NCI-H128 (cell line): ENCODE data around the gene TUBG1.
"Not testable (repeated sequence)": the region's sequence is repeated elsewhere in the genome, so short reads cannot be mapped to it uniquely, and the experiment has no call there.

ENCODE experiments used
- DNase-seq: peaks from one replicate; lab custom pipeline; 2025; ENCODE audit not compliant: unreplicated experiment; lab: John Stamatoyannopoulos, UW

Gene TUBG1

DNA sequence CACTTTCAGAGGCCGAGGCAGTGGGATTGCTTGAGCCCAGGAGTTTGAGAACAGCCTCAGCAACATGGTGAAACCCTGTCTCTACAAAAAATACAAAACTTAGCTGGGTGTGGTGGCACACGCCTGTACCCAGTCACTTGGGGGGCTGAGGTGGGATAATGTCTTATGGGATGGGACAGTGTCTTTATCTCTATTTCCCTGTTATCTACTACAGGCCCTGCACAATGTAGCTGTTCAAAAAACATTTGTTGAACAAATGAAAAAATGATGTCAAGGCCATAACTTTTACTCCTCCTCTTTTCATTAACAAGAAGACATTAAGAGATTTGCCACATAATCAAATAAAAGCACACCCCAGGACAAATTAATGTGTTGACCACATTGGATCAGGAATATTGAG is 13.8 kb downstream of the TUBG1 start:
- DNase-seq = no peak

DNA sequence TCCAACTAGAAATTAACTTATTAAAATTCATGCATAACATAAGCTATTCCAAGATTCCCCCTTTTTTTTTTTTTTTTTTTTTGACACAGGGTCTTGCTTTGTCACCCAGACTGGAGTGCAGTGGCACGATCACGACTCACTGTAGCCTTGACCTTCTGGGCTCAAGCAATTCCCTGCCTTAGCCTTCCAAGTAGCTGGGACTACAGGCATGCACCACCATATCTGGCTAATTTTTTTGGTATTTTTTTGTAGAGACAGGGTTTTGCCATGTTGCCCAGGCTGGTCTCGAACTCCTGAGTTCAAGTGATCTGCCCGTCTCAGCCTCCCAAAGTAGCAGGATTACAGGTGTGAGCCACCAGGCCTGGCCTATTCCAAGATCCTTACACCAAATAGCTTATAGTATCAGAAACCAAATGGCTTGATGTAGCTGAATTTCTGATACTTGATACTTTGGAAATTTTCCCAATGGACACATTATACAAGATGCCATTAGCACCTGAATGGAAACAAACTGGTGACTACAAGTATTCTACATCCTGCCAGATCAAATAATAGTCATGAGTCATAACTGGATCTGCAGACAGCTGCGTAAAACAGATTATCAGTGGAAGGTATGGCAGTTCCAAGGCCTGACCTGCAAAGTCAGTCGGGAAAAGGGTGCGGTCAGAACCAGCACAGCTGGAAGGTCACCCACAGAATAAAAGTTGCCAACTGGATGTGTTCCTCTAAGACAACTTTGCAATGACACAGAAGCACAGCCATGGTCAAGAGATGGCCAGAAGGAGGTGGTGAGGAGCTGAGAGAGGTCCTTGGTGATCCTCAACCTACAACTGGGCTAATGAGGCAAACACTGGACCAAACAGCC is 14.5 kb downstream of the TUBG1 start:
- DNase-seq = no peak

DNA sequence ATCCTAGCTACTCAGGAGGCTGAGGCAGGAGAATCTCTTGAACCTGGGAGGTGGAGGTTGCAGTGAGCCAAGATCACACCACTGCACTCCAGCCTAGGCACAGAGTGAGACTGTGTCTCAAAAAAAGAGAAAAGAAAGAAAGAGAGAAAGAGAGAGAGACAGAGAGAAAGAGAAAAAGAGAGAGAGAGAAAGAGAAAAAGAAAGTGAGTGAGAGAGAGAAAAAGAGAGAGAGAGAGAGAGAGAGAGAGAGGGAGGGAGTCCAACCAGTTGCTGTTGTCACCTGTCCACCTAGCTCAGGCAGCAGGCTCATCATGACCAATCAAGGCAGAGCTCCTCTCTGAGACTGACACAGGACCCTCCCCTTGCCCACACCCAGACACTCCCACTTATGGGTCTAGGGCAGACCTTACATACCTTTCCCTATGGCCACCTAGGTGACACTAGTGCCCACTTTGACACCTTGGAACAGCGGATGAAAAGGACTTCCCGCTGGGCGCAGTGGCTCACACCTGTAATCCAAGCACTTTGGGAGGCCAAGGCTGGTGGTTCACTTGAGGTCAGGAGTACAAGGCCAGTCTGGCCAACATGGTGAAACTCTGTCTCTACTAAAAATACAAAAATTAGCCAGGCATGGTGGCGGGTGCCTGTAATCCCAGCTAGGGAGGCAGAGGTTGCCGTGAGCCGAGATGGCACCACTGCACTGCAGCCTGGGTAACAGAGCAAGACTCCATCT is 17.7 kb downstream of the TUBG1 start:
- not testable (repeated sequence) for DNase-seq

DNA sequence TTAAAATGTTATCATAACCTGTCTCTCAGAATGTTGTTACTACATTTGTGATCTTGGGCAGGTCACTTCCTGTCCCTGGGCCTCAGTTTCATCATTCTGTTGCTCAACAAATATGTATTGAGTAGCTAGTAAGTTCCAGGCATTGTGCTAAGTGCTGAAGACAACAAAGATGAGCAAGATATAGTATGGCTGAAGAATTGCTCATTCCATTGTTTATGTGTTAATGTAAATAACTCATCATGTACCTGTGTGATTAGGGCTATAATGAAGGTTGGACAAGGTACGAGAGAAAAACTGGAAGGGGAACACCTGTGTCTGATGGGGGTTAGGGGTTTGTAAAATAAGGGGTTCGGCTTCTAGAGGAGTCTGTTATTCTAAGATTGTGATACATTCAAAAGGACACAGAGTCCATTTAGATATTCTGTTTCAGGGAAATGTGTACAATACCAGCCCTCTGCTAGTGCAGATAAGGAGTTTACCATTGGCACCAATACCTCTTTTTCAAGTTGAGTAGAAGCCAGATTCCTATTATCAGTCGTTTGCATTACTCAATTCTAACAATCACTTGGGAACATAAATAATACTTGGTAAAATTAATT is 20.0 kb downstream of the TUBG1 start:
- DNase-seq = no peak

DNA sequence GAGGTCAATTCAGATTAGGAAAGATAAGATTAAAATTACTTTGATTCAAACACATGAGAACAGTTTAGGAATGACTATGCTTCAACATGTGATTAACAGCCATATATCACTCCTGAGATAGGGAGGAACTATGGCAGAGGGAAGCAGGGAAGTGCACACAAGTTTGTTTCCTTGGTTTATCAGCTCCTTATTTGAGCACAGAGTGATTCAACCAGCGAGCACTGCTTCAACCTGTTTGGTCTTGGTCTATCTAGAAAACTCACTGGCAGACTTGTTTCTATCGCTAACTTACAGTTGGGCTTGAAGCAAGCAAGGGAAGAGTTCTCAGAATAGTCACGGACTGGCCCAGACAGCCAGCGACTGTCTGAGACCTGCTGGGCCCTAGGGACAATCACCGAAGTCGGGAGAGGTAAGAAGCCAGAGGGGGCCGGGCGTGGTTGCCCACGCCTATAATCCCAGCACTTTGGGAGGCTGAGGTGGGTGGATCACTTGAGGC is 23.5 kb downstream of the TUBG1 start:
- no peak for DNase-seq

DNA sequence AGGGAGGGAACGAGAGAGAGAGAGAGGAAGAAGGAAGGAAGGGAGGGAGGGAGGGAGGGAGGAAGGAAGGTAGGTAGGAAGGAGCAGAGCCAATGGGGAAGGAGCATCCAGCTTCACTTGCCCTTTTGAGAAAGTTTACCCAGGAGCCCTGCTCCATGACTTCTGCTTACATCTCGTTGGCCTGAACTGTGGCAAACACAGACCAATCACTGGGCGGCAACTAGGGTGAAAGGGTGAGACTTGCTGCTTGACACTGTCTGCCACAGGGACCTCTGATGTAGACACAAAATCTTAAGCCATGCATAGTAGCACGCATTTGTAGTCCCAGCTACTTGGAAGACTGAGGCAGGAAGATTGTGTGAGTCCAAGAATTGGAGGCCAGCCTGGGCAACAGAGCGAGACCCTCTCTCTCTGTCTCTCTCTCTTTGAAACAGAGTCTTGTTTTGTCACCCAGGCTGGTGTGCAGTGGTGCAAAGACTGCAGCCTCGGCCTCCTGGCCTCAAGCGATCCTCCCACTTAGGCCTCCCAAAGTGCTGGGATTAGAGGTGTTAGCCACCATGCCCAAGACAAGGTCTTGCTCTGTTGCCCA is 30.1 kb downstream of the TUBG1 start:
- DNase-seq = no peak

DNA sequence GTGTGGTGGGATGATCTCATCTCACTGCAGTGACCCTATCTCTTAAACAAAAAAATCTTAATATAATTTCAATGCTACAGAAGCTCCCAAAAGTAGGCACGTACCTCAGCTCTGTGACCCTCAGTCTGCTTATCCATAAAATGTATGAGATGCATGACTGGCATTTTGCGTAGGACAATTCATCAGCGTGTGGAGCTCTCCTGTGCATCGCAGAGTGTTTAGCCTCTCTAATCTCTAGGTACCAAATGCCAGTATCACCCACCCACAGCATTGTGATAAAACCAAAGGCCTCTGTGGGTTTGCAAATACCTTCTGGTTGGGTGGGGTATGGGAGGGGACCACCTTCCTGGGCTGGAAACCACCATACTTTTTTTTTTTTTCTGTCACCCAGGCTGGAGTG is 30.6 kb downstream of the TUBG1 start:
- no peak for DNase-seq

DNA sequence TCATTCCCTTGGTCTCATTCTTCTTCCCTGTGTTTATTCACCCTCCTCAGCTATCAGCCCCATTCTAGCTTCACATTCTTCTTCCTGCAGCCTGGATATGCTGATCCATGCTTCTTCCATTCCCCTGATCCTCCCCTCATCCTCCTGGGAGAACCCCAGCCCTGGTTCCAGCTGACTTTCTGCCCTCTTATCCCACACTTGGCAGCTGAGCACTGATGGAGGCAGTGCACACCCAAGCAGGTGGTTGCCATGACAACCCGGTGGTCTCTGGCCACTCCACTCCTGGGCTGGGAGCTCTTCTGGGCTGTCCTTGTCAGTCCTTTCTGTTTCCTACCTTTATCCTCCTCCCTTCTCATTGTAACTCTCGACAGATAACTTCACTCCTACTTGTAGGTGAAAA is 32.9 kb downstream of the TUBG1 start:
- DNase-seq = no peak

DNA sequence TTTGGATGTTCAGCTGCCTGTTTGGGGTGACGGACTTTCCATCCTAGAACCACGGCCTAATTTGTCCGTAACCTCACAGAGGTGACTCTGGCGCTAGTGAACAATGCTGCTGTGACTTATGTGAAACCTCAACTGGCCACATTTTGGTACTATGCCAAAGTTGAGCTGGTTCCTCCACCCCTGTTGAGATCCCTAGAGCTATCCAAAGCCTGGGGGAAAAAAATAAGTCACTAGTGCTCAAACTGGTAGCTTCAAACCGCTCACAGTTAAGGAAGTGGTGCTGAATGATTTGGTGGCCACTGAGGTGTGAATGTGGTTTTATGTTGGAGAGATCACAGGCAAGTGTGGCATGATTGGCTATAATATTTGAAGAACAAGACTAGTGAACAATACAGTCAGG is 38.3 kb downstream of the TUBG1 start:
- DNase-seq = no peak

DNA sequence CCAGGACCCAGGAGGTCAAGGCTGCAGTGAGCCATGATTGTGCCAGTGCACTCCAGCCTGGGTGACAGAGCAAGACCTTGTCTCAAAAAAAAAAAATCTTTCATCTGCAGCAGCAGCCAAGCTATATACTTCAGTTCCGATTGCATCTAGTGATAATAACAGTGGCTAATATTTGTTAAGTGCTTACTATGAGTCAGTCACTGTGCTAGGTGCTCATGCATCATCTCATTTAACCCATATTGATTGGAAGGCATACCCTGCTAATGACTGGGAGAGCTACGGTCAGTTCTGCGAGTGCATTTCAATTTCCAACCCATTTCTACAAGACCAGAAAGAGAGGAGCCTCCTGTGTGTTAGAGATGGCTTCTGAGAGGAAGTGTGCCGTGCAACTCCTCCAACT is 41.9 kb downstream of the TUBG1 start:
- DNase-seq = no peak

DNA sequence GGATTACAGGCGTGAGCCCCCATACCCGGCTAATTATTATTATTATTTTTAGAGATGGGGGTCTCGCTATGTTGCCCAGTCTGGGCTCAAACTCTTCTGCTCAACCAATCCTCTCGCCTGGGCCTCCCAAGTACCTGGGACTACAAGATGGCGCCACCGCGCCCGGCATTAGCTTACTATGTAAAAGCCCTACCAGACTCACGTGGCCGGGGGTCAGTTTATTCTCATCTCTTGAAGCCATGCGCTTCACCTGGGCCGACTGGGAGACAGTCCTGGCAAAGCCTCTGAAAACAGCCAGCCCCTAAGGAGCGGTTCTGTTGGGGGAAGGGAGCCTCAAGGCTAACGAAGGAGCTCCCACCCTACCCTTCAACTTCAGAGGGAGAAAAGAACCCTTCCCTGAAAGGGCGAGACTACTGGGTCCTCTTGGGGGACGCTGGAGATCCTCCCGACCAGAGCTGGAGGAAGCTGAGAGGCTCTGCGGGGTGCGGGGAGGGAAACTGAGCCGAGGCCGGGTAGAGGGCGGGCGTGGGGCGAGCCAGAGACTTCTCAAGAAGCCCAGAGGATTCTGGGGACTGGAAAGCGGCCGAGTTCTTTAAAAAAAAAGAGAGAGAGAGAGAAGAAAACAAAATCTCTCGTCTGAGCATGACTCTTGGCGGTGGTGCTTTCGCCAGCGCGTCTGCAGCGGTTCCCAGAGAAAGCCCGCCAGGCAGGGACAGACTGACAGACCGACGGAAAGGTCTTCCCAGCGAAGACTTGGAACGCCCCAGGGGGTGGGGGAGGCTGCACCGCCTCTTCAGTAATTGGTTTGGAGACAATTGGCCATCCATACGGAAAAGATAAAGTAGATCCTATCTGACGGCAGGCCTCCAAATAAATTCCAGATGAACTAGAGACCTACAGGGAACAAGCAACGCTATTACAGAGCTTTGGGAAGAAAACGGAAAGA is 44.0 kb downstream of the TUBG1 start:
- no peak for DNase-seq

DNA sequence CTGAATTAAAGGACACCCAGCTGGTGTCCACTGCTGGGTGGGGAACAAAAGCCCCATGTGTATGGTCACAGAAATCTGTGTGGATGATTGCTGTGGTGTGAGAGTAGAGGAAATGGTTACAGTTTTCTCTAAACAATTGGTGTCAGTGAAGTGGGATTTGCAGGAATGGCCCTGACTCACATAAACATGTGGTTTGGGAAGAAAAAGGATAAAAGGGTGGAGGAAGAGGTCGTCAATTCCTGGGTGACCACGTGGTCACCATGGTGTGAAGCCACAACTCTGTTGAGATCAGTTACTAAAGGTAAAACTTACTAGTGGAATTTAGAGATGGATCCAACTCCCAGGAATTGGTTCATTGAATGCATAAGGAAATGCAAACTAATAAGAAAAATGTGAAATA is 46.0 kb downstream of the TUBG1 start:
- no peak for DNase-seq

DNA sequence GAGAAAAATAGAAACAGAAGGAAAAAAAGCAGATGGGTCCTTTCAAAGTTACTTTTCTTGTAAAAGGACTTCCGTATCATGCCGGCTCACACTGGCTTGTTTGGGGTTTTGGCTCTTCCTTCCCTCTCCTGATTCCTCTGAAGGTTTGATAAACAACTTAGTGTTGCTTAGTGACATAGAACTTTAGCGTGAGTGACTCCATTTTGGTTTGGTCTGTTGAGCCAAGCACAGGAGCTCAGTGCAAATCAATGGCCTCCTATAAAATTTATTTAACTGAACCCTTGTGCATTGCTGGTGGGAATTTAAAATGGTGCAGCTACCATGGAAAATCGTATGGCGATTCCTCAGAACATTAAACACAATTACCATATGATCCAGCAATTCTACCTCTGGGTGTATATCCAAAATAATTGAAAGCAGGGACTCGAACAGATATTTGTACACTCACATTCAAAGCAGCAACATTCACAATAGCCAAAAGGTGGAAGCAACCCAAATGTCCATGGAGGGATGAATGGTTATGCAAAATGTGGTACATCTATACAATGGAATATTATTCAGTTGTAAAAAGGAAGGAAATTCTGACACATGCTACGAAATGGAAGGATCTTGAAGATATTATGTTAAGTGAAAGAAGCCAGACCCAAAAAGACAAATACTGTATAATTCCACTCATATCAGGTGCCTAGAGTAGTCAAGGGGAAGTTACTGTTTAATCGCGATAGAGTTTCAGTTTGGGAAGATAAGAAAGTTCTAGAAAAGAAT is 48.5 kb downstream of the TUBG1 start:
- no peak for DNase-seq

DNA sequence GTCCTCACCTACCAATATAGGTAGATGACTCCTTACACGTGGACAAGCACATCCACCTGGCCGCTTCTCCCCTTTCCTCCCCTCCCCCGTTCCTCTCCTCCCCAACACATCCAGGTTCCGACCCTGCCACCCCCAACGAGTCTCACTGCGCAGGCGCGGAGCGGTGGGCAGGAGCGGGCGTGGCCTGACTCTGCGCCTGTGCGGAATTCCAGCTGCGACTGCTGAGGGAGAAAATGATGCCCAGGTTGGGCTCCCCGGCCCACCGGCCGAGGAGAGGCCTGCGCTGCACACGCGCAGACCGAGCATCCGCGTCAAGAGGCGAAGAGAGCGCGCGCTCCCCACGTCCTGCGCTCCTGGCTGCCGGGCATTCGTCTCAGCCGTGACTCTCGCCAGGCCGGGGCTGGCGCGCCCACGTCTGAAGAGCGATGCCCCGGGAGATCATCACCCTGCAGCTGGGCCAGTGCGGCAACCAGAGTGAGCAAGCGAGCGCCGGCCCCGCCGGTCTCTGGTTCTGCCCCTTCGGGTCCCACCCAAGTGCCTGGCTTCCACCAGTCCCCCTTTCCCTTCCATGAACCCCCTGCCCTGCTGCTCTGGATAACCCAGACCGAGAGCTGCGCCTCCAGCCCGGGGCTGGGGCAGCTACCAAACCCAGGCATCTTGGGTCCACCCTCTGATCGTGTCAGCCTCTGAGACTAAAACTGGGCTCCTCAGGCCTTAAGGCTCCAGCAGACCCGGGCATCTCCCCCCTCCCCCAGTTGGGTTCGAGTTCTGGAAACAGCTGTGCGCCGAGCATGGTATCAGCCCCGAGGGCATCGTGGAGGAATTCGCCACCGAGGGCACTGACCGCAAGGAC is 49.8 kb downstream of the TUBG1 start, which contains the start of gene TUBG2:
Gene TUBG2 (plus strand): TSS at position 206 of the 853 bp plus-strand sequence. CDS start 220 bp downstream, at position 426.
- peak; percentile 85 for DNase-seq

DNA sequence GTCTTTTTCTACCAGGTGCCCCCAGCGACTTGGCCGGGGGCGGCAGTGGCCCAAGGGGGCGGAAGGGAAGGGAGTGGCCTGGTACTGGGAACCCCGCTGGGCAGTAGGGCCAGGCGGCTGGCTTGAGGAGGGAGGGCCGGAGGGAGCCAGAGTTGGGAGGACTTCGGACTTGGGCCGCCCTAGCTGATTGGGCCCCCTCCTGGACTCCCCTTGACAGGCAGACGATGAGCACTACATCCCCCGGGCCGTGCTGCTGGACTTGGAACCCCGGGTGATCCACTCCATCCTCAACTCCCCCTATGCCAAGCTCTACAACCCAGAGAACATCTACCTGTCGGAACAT is 50.4 kb downstream of the TUBG1 start:
- DNase-seq = not testable (repeated sequence)

DNA sequence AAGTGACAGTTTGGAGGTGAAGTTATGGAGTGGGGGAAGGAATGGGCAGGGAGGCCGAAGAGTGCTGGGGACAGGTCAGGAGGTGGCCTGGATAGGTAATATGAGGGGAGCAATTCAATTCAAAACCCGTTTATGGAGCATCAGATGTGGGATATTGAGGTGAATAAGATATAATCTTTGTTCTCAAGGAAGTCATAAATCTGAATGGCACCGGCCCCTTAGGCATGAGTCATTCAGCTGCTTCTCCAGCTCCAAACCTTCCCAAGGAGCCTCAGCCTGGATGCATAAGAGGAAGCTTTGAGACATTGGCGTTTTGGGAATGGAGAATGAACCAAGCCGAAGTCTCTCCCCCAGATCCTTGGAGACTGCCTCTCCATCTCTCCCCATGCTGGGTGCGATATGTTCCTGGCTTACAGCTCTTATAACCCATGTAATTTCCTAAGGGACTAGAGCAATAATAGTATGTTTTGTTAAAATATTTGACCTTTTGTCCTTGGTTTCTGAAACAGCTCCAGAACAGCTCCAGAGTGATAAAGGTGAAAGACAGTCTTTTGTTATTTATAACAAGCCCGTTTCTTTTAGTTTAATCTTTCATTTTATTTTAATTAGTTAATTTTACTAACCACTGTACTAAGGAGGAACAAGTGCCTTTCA is 51.3 kb downstream of the TUBG1 start:
- no peak for DNase-seq
